ENCODE data around the gene PPP3CA.

- TF ChIP-seq CTCF (IDR thresholded peaks at IDR 0.05) (no peak), POLR2A (IDR thresholded peaks at IDR 0.05) (no peak)
These were observed 363.9 kb downstream of the PPP3CA start for GRCh38 chr4:100983426-100983825.
